ENCODE measurements around the gene SERPINA6. TPM values are rescaled to one million over a fixed set of nuclear protein-coding genes. Genes with fewer than 3 reads are reported as not detected.
"Not testable (repeated sequence)": the region's sequence is repeated elsewhere in the genome, so short reads cannot be mapped to it uniquely, and the experiment has no call there.

SERPINA6 gene
- total RNA-seq, 1 donor from 2014 or later, result not detected

GRCh38 chr14:94357166-94357565 is 34.0 kb upstream of the SERPINA6 start:
- H3K4me3 ChIP-seq, result no peak overlapping the region
- peaks cover 5% of the 10 kb centered on the region for H3K4me1 ChIP-seq
- H3K27ac ChIP-seq, result no peak overlapping the region
- no peak for DNase-seq (ENCODE audit: extremely low spot score in 2 of 2)
- no peak for TF ChIP-seq CTCF (IDR thresholded peaks at IDR 0.05)
- TF ChIP-seq POLR2A (IDR thresholded peaks at IDR 0.05), result no peak
- no peak for TF ChIP-seq POLR2AphosphoS5 (IDR thresholded peaks at IDR 0.05; ENCODE audit: insufficient read depth in 1 of 2, low read depth in 1 of 2)
- H3K27me3 ChIP-seq, result no peaks in the 10 kb centered on the region
- no peaks in the 10 kb centered on the region for H3K36me3 ChIP-seq
- intact Hi-C loops (cut with DNase I), result no loop called here
- H3K9me3 ChIP-seq, result no peaks in the 10 kb centered on the region

- TF ChIP-seq POLR2A (IDR thresholded peaks at IDR 0.05) (no peak), POLR2AphosphoS5 (IDR thresholded peaks at IDR 0.05; ENCODE audit: insufficient read depth in 1 of 2, low read depth in 1 of 2) (no peak), CTCF (IDR thresholded peaks at IDR 0.05) (no peak)
- Histone ChIP-seq H3K9me3 (no peaks in the 10 kb centered on the region), H3K27ac (no peak overlapping the region), H3K4me1 (peaks cover 5% of the 10 kb centered on the region), H3K27me3 (no peaks in the 10 kb centered on the region), H3K36me3 (no peaks in the 10 kb centered on the region), H3K4me3 (no peak overlapping the region)
- intact Hi-C loops (cut with DNase I), result no loop called here
- DNase-seq (ENCODE audit: extremely low spot score in 2 of 2), result peak in 1 of 2 donors; percentile 65
These were observed 33.4 kb upstream of the SERPINA6 start for GRCh38 chr14:94356379-94357056.

GRCh38 chr14:94355191-94355794 is 32.2 kb upstream of the SERPINA6 start:
- no peaks in the 10 kb centered on the region for H3K9me3 ChIP-seq
- H3K4me1 ChIP-seq, result peaks cover 5% of the 10 kb centered on the region
- DNase-seq (ENCODE audit: extremely low spot score in 2 of 2), result peak in 1 of 2 donors; percentile 85
- TF ChIP-seq POLR2A (IDR thresholded peaks at IDR 0.05) (no peak), CTCF (IDR thresholded peaks at IDR 0.05) (peak; percentile 11 to 48 (median 37)), POLR2AphosphoS5 (IDR thresholded peaks at IDR 0.05; ENCODE audit: insufficient read depth in 1 of 2, low read depth in 1 of 2) (no peak)
- no peak overlapping the region for H3K27ac ChIP-seq
- H3K27me3 ChIP-seq, result no peaks in the 10 kb centered on the region
- H3K36me3 ChIP-seq, result no peaks in the 10 kb centered on the region
- intact Hi-C loops (cut with DNase I), result no loop called here
- no peak overlapping the region for H3K4me3 ChIP-seq

GRCh38 chr14:94354638-94355185 is 31.6 kb upstream of the SERPINA6 start:
- intact Hi-C loops (cut with DNase I), result no loop called here
- TF ChIP-seq POLR2AphosphoS5 (IDR thresholded peaks at IDR 0.05; ENCODE audit: insufficient read depth in 1 of 2, low read depth in 1 of 2) (no peak), POLR2A (IDR thresholded peaks at IDR 0.05) (no peak), CTCF (IDR thresholded peaks at IDR 0.05) (no peak)

GRCh38 chr14:94354190-94354589 is 31.1 kb upstream of the SERPINA6 start:
- intact Hi-C loops (cut with DNase I), result not testable (repeated sequence)

More at GRCh38 chr14:94354638-94355185, 31.6 kb upstream of the SERPINA6 start:
- H3K4me3 ChIP-seq, result no peak overlapping the region
- no peaks in the 10 kb centered on the region for H3K36me3 ChIP-seq
- no peak for DNase-seq (ENCODE audit: extremely low spot score in 2 of 2)
- no peak overlapping the region for H3K27ac ChIP-seq
- H3K4me1 ChIP-seq, result peaks cover 5% of the 10 kb centered on the region
- H3K27me3 ChIP-seq, result no peaks in the 10 kb centered on the region
- no peaks in the 10 kb centered on the region for H3K9me3 ChIP-seq

More at GRCh38 chr14:94354190-94354589, 31.1 kb upstream of the SERPINA6 start:
- not testable (repeated sequence) for H3K27me3 ChIP-seq; DNase-seq (ENCODE audit: extremely low spot score in 2 of 2); H3K4me3 ChIP-seq; H3K36me3 ChIP-seq; H3K4me1 ChIP-seq; H3K9me3 ChIP-seq; H3K27ac ChIP-seq
